NCI-H82 treated with DMSO at 0.1 percent for 48 hours (cell line): Measurements from ENCODE around the gene STK32A.

ENCODE experiments used
- DNase-seq: peaks from one replicate; lab custom pipeline; 2025; ENCODE audit not compliant: unreplicated experiment; lab: John Stamatoyannopoulos, UW

Gene STK32A

GRCh38 chr5:147248561-147248960, 13.7 kb downstream of the STK32A start:
- no peak for DNase-seq

- DNase-seq, result no peak
Observed at GRCh38 chr5:147259837-147260236, 25.0 kb downstream of the STK32A start.

- no peak for DNase-seq
Observed at GRCh38 chr5:147267082-147267832, 32.4 kb downstream of the STK32A start.

GRCh38 chr5:147276497-147276896, 41.7 kb downstream of the STK32A start:
- no peak for DNase-seq

- no peak for DNase-seq
Observed at GRCh38 chr5:147286296-147286695, 51.5 kb downstream of the STK32A start.

GRCh38 chr5:147287110-147287509, 52.3 kb downstream of the STK32A start:
- DNase-seq, result no peak

- no peak for DNase-seq
Observed at GRCh38 chr5:147290261-147290660, 55.4 kb downstream of the STK32A start.

GRCh38 chr5:147303251-147303650, 68.4 kb downstream of the STK32A start:
- no peak for DNase-seq

GRCh38 chr5:147303976-147304375, 69.2 kb downstream of the STK32A start:
- DNase-seq, result no peak

- DNase-seq, result no peak
Observed at GRCh38 chr5:147305147-147305546, 70.3 kb downstream of the STK32A start.

- no peak for DNase-seq
Observed at GRCh38 chr5:147306351-147306750, 71.5 kb downstream of the STK32A start.

GRCh38 chr5:147307170-147307569, 72.3 kb downstream of the STK32A start:
- DNase-seq, result no peak

- DNase-seq, result no peak
Observed at GRCh38 chr5:147309621-147310020, 74.8 kb downstream of the STK32A start.

GRCh38 chr5:147310059-147310704, 75.4 kb downstream of the STK32A start:
- DNase-seq, result no peak

- no peak for DNase-seq
Observed at GRCh38 chr5:147317978-147318684, 83.3 kb downstream of the STK32A start.

GRCh38 chr5:147321569-147321968, 86.7 kb downstream of the STK32A start:
- DNase-seq, result no peak

- DNase-seq, result no peak
Observed at GRCh38 chr5:147327421-147327820, 92.6 kb downstream of the STK32A start.

GRCh38 chr5:147327905-147328304, 93.1 kb downstream of the STK32A start:
- DNase-seq, result no peak

GRCh38 chr5:147332658-147333057, 97.8 kb downstream of the STK32A start:
- DNase-seq, result no peak

- DNase-seq, result no peak
Observed at GRCh38 chr5:147336876-147337275, 102.0 kb downstream of the STK32A start.

GRCh38 chr5:147339313-147339712, 104.5 kb downstream of the STK32A start:
- DNase-seq, result no peak

- no peak for DNase-seq
Observed at GRCh38 chr5:147340941-147341340, 106.1 kb downstream of the STK32A start.
